HepG2 (cell line): ENCODE measurements around the gene MVP. TPM values are rescaled to one million over a fixed set of nuclear protein-coding genes. Genes with fewer than 3 reads are reported as not detected.

Experiments used
- EED ChIP-seq: sonication (generic); formaldehyde crosslinking; IDR thresholded peaks from 2 replicates; pipeline ENCODE4 v1.5.0; 2020; ENCODE audit warnings: mild to moderate bottlenecking, missing genetic modification reagents
- EP300 ChIP-seq, 3 experiments: sonication (generic) in 1 of 3; formaldehyde crosslinking in 1 of 3; IDR thresholded peaks; 2 replicates each; pipeline versions ENCODE4 v1.5.1 to v1.6.1; 2011 to 2020; ENCODE audit warnings: low read depth in 2 of 3, low read length in 2 of 3, borderline replicate concordance in 1 of 3, improper control_type of control experiment in 1 of 3, mild to moderate bottlenecking in 1 of 3, missing genetic modification reagents in 1 of 3, moderate library complexity in 1 of 3
- HOXD1 ChIP-seq: sonication (generic); formaldehyde crosslinking; IDR thresholded peaks from 2 replicates; pipeline ENCODE4 v1.5.0; 2020; ENCODE audit warnings: missing genetic modification reagents
- KAT2B ChIP-seq: fragments of 150-350 bp; IDR thresholded peaks from 2 replicates; pipeline ENCODE4 v1.6.1; 2014; ENCODE audit warnings: low read depth, low read length, borderline replicate concordance
- KDM3A ChIP-seq: IDR thresholded peaks from 2 replicates; pipeline ENCODE4 v1.6.1; 2018; ENCODE audit warnings: low read depth, missing compliant biosample characterization
- MEIS2 ChIP-seq: sonication (generic); formaldehyde crosslinking; IDR thresholded peaks from 2 replicates; pipeline ENCODE4 v1.9.0; 2021; ENCODE audit warnings: mild to moderate bottlenecking, missing genetic modification reagents
- MXI1 ChIP-seq: IDR thresholded peaks from 3 replicates; pipeline ENCODE4 v1.6.1; 2012; ENCODE audit warnings: low read depth, low read length, inconsistent platforms, borderline replicate concordance
- NR0B2 ChIP-seq: sonication (generic); formaldehyde crosslinking; IDR thresholded peaks from 2 replicates; pipeline ENCODE4 v1.4.0; 2020; ENCODE audit warnings: mild to moderate bottlenecking, missing genetic modification reagents
- RXRB ChIP-seq: IDR thresholded peaks from 2 replicates; pipeline ENCODE4 v1.6.1; 2016; ENCODE audit warnings: borderline replicate concordance, missing genetic modification reagents, missing compliant biosample characterization
- SKI ChIP-seq: fragments of 450-650 bp; IDR thresholded peaks from one replicate; pipeline ENCODE4 v1.6.1; 2018; ENCODE audit warnings: mild to moderate bottlenecking; ENCODE audit not compliant: partially characterized antibody
- ZKSCAN8 ChIP-seq: IDR thresholded peaks from 2 replicates; pipeline ENCODE4 v1.6.1; 2016; ENCODE audit warnings: borderline replicate concordance, missing genetic modification reagents, missing compliant biosample characterization
- ZNF263 ChIP-seq: sonication (generic); formaldehyde crosslinking; IDR thresholded peaks from 2 replicates; pipeline ENCODE4 v1.4.0; 2020; ENCODE audit warnings: missing genetic modification reagents
- ZNF597 ChIP-seq: sonication (generic); formaldehyde crosslinking; IDR thresholded peaks from 2 replicates; pipeline ENCODE4 v1.5.0; 2020; ENCODE audit warnings: missing genetic modification reagents
- ZNF784 ChIP-seq: sonication (generic); formaldehyde crosslinking; IDR thresholded peaks from 2 replicates; pipeline ENCODE4 v1.5.1; 2020; ENCODE audit warnings: missing genetic modification reagents, mild to moderate bottlenecking, borderline replicate concordance
- polyA plus RNA-seq, 8 experiments: library from polyadenylated mRNA; depleted of rRNA in 3 of 8; stranded (reverse) in 7 of 8; unstranded in 1 of 8; fragments of >200 nt; fragmentation: Illumina TruSeq in 4 of 8; extraction: Trizol in 4 of 8; gene quantifications; 2 replicates each; pipeline versions ENCODE4 v1.2.1 to v1.2.3, GENCODE V29; 2011 to 2016; ENCODE audit warnings: low read depth in 4 of 8, missing spikeins in 1 of 8, mixed read lengths in 1 of 8; ENCODE audit not compliant: insufficient read depth in 1 of 8
- total RNA-seq, 5 experiments: library from RNA; depleted of rRNA; stranded (reverse); fragments of >200 nt; fragmentation: Illumina TruSeq; extraction: Trizol; gene quantifications; 2 replicates each; pipeline ENCODE4 v1.2.3, GENCODE V29; 2016; ENCODE audit warnings: low read depth in 1 of 5
- TF ChIP-seq, protein P1 (sequence below): sonication (generic); formaldehyde crosslinking; IDR thresholded peaks from 2 replicates; pipeline ENCODE4 v1.4.0; 2020; ENCODE audit warnings: missing genetic modification reagents
- TF ChIP-seq, protein P2 (sequence below): sonication (generic); formaldehyde crosslinking; IDR thresholded peaks from 2 replicates; pipeline ENCODE4 v1.5.1; 2020; ENCODE audit warnings: mild to moderate bottlenecking, moderate library complexity, missing genetic modification reagents

MVP gene
- total and polyA plus RNA-seq, 2 of the 13 experiments (the other 11 are each of a cell fraction or from before 2014, with no cell fraction given), result 22.9 to 43.5 TPM

DNA sequence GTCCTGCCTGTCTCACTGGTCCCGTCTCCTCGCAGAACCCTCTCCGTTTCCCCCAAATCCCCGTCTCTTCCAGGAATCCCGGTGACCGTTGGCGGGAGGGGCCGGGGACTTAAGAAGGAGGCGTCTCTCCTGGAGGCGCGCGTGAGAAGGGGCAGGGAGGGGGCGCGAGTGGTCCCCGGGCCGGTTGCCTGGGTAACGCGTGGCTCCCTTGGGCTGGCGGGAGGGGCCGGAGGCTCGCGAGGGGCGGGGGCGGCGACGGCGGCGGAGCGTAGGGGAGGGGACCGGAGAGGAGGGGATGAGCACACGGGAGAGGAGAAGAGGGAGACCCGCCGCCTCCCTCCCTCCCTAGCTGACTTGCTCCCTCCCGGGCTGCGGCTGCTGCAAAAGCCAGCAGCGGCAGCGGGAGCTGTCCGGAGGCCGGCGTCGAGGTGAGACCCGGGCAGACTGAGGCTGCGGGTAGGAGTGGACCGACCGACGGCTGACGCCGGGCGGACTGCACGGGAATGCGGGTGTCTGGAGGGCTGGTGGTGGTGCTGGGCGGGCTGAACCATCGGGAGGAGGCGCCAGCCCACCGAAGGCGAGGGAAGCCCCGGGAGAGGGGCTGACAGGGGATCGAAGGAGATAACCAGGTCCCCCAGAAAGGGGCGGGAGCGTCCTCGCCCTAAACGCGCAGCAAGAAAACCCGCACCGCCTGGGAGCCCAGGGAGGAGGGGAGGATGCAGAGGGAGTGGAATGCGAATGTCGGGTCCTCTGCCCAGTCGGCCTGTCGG is 8.2 kb upstream of the MVP start, which contains the start of gene PRRT2 (continued):
- TF ChIP-seq, protein P1, sequence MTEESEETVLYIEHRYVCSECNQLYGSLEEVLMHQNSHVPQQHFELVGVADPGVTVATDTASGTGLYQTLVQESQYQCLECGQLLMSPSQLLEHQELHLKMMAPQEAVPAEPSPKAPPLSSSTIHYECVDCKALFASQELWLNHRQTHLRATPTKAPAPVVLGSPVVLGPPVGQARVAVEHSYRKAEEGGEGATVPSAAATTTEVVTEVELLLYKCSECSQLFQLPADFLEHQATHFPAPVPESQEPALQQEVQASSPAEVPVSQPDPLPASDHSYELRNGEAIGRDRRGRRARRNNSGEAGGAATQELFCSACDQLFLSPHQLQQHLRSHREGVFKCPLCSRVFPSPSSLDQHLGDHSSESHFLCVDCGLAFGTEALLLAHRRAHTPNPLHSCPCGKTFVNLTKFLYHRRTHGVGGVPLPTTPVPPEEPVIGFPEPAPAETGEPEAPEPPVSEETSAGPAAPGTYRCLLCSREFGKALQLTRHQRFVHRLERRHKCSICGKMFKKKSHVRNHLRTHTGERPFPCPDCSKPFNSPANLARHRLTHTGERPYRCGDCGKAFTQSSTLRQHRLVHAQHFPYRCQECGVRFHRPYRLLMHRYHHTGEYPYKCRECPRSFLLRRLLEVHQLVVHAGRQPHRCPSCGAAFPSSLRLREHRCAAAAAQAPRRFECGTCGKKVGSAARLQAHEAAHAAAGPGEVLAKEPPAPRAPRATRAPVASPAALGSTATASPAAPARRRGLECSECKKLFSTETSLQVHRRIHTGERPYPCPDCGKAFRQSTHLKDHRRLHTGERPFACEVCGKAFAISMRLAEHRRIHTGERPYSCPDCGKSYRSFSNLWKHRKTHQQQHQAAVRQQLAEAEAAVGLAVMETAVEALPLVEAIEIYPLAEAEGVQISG (CRISPR knock-in tag), result no peak; the same call in 1 of the 2 replicates
- TF ChIP-seq EED (no peak), HOXD1 (CRISPR knock-in tag) (no peak), ZKSCAN8 (no peak), RXRB (CRISPR knock-in tag) (0 out of 2 replicates have a peak, but pooled peaks have one; percentile 5), NR0B2 (CRISPR knock-in tag) (no peak), SKI (no peak), KAT2B (no peak), ZNF784 (CRISPR knock-in tag) (peak; percentile 13; the same call in 1 of the 2 replicates), EP300 (IDR thresholded peaks at IDR 0.05; ENCODE audit: low read depth in 2 of 2, low read length in 2 of 2) (no peak), EP300 (CRISPR knock-in tag; IDR thresholded peaks at IDR 0.05; ENCODE audit: borderline replicate concordance) (no peak), MEIS2 (no peak), MXI1 (0 out of 3 replicates have a peak, but pooled peaks have one; percentile 54), ZNF263 (0 out of 2 replicates have a peak, but pooled peaks have one; percentile 23), KDM3A (0 out of 2 replicates have a peak, but pooled peaks have one; percentile 6), ZNF597 (CRISPR knock-in tag) (no peak)
- TF ChIP-seq, protein P2, sequence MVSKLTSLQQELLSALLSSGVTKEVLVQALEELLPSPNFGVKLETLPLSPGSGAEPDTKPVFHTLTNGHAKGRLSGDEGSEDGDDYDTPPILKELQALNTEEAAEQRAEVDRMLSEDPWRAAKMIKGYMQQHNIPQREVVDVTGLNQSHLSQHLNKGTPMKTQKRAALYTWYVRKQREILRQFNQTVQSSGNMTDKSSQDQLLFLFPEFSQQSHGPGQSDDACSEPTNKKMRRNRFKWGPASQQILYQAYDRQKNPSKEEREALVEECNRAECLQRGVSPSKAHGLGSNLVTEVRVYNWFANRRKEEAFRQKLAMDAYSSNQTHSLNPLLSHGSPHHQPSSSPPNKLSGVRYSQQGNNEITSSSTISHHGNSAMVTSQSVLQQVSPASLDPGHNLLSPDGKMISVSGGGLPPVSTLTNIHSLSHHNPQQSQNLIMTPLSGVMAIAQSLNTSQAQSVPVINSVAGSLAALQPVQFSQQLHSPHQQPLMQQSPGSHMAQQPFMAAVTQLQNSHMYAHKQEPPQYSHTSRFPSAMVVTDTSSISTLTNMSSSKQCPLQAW (CRISPR knock-in tag), result no peak
